Kidney glomerular epithelial cell (primary cell): ENCODE data around the gene MBTPS2.
"Not testable (repeated sequence)": the region's sequence is repeated elsewhere in the genome, so short reads cannot be mapped to it uniquely, and the experiment has no call there.

ENCODE experiments used
- DNase-seq: peaks from one replicate; lab custom pipeline; 2025; lab: John Stamatoyannopoulos, UW

MBTPS2 gene

DNA sequence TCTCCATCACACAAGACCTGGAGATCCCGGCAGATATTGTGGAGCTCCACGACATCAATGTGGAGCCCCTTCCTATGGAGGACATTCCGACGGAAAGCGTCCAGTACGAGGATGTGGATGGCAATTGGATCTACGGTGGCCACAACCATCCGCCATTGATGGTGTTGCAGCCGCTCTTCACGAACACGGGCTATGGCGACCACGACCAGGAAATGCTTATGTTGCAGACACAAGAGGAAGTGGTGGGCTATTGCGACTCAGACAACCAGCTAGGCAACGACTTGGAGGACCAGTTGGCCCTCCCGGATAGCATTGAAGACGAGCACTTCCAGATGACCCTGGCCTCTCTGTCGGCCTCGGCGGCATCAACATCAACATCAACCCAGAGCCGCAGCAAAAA, 17.1 kb downstream of the MBTPS2 start:
- no peak for DNase-seq

- no peak for DNase-seq
Measured at GRCh38 chrX:21863241-21863640, 23.8 kb downstream of the MBTPS2 start.

DNA sequence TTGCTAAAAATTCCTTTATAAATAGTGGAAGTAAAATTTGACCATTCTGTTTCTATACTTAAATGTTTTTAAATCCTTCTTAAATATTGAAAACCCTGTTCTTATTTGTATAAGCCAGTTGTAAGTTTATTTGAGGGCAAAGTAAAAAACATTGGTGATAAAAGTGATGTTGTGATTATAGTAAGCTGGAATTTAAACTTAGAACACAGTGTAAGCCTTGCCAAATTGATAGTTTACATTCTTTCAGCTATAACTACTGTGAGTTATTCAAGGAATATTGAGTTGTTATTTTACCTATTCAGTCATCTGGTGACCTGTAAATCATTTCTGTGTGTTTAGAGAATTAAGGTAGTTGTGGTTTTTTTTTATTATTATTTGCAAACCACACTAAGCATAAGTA, 26.0 kb downstream of the MBTPS2 start:
- no peak for DNase-seq

- DNase-seq, result no peak
Measured at GRCh38 chrX:21870494-21870893, 31.1 kb downstream of the MBTPS2 start.

DNA sequence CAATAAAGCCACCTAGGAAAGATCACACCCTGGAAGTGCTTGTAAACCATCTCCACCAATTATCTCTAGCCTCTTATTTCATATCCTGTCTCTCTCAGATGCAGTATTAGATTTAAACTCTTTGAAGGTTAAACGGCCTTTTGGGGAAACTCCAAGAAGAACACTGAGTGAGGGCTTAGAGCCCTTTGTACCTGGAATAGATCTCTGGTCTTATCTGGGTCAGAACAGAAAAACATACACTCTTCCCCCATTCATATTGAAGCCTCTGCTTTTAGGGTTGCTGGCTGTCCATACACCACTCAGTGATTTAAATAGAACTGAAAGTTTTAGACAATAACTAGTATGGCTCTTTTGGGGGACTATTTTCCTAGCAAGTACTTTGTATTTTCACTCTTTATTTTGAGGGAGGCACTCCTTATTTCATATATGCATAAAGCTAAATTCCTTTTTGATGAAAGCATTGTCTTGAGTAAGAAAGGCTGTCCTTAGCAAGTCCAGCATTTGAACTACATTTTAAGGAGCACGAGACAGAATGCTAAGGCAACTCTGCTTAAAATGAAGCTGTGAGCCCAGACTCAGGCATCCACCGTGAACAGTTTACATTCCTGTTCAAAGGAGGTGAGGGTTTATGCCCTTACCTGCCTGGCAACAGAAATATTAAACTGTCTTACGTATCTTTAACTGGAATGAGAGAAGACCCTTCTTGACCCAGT, 33.8 kb downstream of the MBTPS2 start:
- no peak for DNase-seq

- not testable (repeated sequence) for DNase-seq
Measured at GRCh38 chrX:21874182-21874581, 34.8 kb downstream of the MBTPS2 start.

DNA sequence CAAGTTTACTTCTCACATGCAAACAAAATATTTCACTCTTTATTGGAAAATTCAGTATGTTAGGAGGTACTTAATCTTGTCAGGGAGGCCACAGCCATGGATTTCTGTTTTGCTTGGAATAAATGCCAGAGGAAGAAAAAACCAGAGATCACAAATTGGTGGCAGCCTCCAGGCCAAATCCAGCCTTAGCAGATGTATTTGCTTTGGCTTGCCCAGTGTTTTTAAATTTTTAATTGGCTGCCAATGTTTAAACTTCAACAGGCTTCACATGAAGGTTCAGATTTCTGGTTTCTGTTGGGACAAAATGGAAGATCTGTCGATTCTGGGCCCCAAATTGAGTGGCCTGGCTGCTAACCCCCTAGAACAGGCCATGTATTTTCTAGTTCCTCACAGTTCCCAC, 35.6 kb downstream of the MBTPS2 start:
- no peak for DNase-seq

- DNase-seq, result no peak
Measured at GRCh38 chrX:21881881-21882574, 42.6 kb downstream of the MBTPS2 start.

- DNase-seq, result no peak
Measured at GRCh38 chrX:21883258-21883657, 43.8 kb downstream of the MBTPS2 start.

GRCh38 chrX:21885568-21885967, 46.2 kb downstream of the MBTPS2 start:
- DNase-seq, result peak; percentile 1

GRCh38 chrX:21905313-21905712, 65.9 kb downstream of the MBTPS2 start:
- DNase-seq, result no peak

DNA sequence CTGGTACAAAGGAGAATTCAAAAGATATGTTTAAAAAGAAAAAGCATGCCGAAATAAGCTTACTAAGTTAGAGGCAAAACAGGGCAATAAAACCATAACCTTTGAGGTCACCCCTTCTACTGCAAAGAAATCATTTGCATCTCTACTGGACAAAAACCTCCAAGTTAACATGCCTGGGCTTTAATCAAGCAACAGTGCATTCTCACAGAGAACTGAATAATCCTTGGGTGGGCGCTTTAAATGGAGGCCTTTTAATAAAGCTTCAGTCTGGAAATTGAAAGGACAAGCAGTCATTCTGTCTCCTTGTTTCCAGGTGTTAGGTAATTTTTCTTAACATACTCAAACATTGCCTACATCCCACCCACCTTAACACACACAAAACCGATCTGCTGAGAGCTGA, 66.5 kb downstream of the MBTPS2 start:
- DNase-seq, result no peak

DNA sequence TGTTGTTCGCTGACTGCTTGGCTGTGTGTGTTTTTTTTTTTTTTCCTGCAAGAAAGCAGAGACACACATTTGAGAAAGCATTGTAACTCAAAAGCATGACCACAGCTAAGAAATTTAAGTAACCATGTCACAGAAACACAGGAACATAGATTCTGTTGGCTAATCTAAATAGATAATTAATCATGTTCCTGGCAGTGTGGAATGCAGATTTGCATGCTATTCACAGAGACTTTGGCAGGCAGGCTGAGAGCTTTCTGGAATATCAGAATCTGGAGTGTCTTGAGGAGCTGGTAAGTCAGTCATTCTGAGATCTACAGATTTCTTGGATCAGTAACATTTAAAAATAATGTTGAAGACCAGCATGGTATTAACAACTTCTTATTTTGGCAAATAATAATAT, 67.8 kb downstream of the MBTPS2 start:
- DNase-seq, result no peak

DNA sequence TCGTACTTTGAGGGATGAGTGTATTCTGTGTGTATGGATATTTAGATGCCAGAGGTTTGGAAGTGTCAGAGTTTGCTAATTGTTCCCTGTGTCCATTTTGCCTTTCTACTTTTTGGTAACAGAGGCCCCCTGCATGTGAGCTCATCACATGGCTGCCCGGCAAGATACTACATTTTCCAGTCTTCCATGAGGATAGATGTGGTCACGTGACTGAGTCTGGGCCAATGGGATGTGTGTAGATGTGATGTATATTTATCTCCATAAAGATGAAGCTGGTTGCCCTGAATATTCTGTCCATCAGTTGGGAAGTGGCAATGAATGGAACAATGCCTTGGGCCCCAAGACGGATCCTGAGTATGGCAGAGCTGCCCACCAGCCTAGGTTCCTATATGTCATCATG, 72.1 kb downstream of the MBTPS2 start:
- no peak for DNase-seq

GRCh38 chrX:21912220-21912619, 72.8 kb downstream of the MBTPS2 start:
- no peak for DNase-seq

- DNase-seq, result no peak
Measured at GRCh38 chrX:21912989-21913388, 73.6 kb downstream of the MBTPS2 start.

- no peak for DNase-seq
Measured at GRCh38 chrX:21926116-21926515, 86.7 kb downstream of the MBTPS2 start.

GRCh38 chrX:21926527-21927278, 87.3 kb downstream of the MBTPS2 start:
- peak; percentile 84 for DNase-seq

DNA sequence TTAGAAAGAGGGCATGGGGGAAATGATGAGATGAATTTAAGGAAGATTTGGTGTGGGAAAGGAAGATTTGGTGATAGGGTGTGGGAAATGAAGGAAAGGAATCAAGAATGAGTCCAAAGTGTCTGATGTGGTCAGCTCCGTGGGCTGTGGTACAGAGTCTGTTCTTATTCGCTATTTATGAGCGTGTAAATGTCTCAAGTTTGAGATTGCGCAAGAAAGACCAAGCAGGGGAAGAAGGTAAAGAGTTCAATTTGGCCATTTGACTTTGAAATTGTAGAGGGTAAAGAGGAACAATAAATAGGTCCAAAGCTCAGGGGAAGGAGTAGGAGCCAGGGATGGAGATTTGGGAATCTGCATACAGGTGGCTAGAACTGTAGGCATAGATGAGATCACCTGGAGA, 89.8 kb downstream of the MBTPS2 start:
- DNase-seq, result no peak

DNA sequence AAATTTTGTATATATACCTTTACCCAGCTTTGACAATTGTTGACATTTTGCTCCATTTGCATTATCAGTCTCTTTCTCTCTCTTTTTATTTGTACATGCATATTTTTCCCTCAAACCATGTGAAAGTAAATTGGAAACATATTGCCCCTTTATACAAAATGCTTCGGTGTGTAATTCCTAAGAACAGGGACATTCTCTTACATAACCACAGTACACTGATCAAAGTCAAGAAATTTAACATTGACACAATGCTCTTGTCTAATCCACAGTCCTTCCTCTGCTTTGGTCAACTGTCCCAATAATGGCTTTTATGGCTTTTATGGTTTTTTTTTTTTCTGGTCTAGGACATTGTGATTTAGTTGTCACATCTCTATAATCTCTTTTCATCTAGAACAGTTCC, 91.6 kb downstream of the MBTPS2 start:
- DNase-seq, result no peak

DNA sequence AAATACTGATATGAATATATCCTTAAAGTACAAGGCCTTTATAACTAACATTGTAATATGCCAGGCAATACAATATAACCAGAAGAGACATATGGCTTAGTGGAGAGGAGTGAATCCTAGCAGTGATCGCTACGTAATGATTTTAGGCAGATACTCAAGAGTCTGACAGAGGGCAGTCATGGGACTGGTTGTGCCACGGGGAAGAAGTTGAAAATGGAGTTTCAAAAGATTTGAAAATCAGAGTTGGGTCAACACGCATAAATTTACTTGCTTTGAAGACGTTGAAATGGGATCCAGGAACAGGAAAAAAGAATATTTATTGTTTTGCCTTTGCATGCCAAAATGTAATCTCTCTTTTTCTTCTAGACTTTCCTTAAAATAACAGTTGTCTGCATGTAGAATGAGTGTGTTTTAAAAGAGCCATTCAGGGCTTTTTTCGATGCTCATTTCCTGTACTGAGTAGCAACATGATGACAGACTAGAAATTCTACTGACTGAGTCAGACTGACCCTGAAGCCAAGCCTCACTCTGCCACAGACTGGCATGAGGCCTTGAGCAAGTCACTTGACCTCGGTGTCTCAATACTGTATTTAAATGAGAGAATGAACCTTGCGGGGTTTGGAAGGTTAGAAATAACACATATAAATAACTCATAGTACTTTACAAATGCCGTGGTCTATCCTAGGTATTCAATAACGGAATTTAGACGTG, 93.0 kb downstream of the MBTPS2 start:
- peak; percentile 31 for DNase-seq

- no peak for DNase-seq
Measured at GRCh38 chrX:21933077-21933476, 93.7 kb downstream of the MBTPS2 start.
